ENCODE measurements around the gene MRFAP1L1. TPM values are rescaled to one million over a fixed set of nuclear protein-coding genes. Genes with fewer than 3 reads are reported as not detected.

Gene MRFAP1L1
- polyA plus RNA-seq, 1 donor (not counting 4 experiments of a cell fraction or from before 2014, with no cell fraction given) = 77.9 TPM

- H3K27me3 ChIP-seq (ENCODE audit: control insufficient read depth, extremely low read depth, insufficient read depth, low read length) = peaks cover 7% of the 10 kb centered on the region
- no peak overlapping the region for H3K4me3 ChIP-seq (ENCODE audit: control insufficient read depth in 2 of 3, extremely low read depth in 1 of 3, insufficient read depth in 2 of 3, low read depth in 1 of 3, low read length in 3 of 3)
- no peak overlapping the region for H3K27ac ChIP-seq (ENCODE audit: control insufficient read depth, insufficient read depth, low read length)
- TF ChIP-seq EZH2 (IDR thresholded peaks at IDR 0.05; ENCODE audit: low read length) = no peak
- TF ChIP-seq CTCF (optimal IDR thresholded peaks at IDR 0.05 in 1 of 3, IDR thresholded peaks at IDR 0.05 in 1 of 3, conservative IDR thresholded peaks at IDR 0.05 in 1 of 3; ENCODE audit: extremely low read depth in 1 of 3, insufficient read depth in 2 of 3, low read length in 3 of 3) = no peak
- no peak for FAIRE-seq
- H3K79me2 ChIP-seq (ENCODE audit: control insufficient read depth, insufficient read depth, low read length) = no peaks in the 10 kb centered on the region
- no peaks in the 10 kb centered on the region for H4K20me1 ChIP-seq (ENCODE audit: control insufficient read depth, extremely low read depth, insufficient read depth, low read length)
- H3K9me3 ChIP-seq (ENCODE audit: control insufficient read depth, low read depth, low read length) = no peaks in the 10 kb centered on the region
- no peak overlapping the region for H2AFZ ChIP-seq (ENCODE audit: control insufficient read depth, low read length)
- dilution Hi-C loops (cut with MboI; ENCODE audit: extremely low pct_ligation_motif_present, low sequenced_read_pairs) = no loop called here
- H3K4me1 ChIP-seq (ENCODE audit: control insufficient read depth, extremely low read depth, insufficient read depth, low read length) = peaks cover 16% of the 10 kb centered on the region
- DNase-seq (ENCODE audit: low read depth, low spot score) = no peak
- H3K9ac ChIP-seq (ENCODE audit: control insufficient read depth, extremely low read depth, insufficient read depth, low read length) = no peak overlapping the region
- no peaks in the 10 kb centered on the region for H3K36me3 ChIP-seq (ENCODE audit: control insufficient read depth in 2 of 2, extremely low read depth in 1 of 2, insufficient read depth in 2 of 2, low read length in 2 of 2)
- no peak overlapping the region for H3K4me2 ChIP-seq (ENCODE audit: control insufficient read depth, extremely low read depth, insufficient read depth, low read depth, low read length)
- no peaks in the 10 kb centered on the region for H3K9me1 ChIP-seq (ENCODE audit: control insufficient read depth, extremely low read depth, insufficient read depth, low read length)
Measured at GRCh38 chr4:6748286-6748685, 38.6 kb upstream of the MRFAP1L1 start.

GRCh38 chr4:6747294-6748051, 37.8 kb upstream of the MRFAP1L1 start:
- Histone ChIP-seq H3K27ac (ENCODE audit: control insufficient read depth, insufficient read depth, low read length) (no peak overlapping the region), H3K9me1 (ENCODE audit: control insufficient read depth, extremely low read depth, insufficient read depth, low read length) (no peaks in the 10 kb centered on the region), H3K4me1 (ENCODE audit: control insufficient read depth, extremely low read depth, insufficient read depth, low read length) (peaks cover 16% of the 10 kb centered on the region), H3K79me2 (ENCODE audit: control insufficient read depth, insufficient read depth, low read length) (no peaks in the 10 kb centered on the region), H3K4me3 (ENCODE audit: control insufficient read depth in 2 of 3, extremely low read depth in 1 of 3, insufficient read depth in 2 of 3, low read depth in 1 of 3, low read length in 3 of 3) (no peak overlapping the region), H3K36me3 (ENCODE audit: control insufficient read depth in 2 of 2, extremely low read depth in 1 of 2, insufficient read depth in 2 of 2, low read length in 2 of 2) (no peaks in the 10 kb centered on the region), H3K4me2 (ENCODE audit: control insufficient read depth, extremely low read depth, insufficient read depth, low read depth, low read length) (no peak overlapping the region), H3K27me3 (ENCODE audit: control insufficient read depth, extremely low read depth, insufficient read depth, low read length) (peaks cover 11% of the 10 kb centered on the region), H3K9ac (ENCODE audit: control insufficient read depth, extremely low read depth, insufficient read depth, low read length) (no peak overlapping the region), H2AFZ (ENCODE audit: control insufficient read depth, low read length) (no peak overlapping the region), H3K9me3 (ENCODE audit: control insufficient read depth, low read depth, low read length) (no peaks in the 10 kb centered on the region), H4K20me1 (ENCODE audit: control insufficient read depth, extremely low read depth, insufficient read depth, low read length) (no peaks in the 10 kb centered on the region)
- FAIRE-seq (no peak), DNase-seq (ENCODE audit: low read depth, low spot score) (no peak)
- no peak for TF ChIP-seq EZH2 (IDR thresholded peaks at IDR 0.05; ENCODE audit: low read length)
- no peak for TF ChIP-seq CTCF (optimal IDR thresholded peaks at IDR 0.05 in 1 of 3, IDR thresholded peaks at IDR 0.05 in 1 of 3, conservative IDR thresholded peaks at IDR 0.05 in 1 of 3; ENCODE audit: extremely low read depth in 1 of 3, insufficient read depth in 2 of 3, low read length in 3 of 3)
- dilution Hi-C loops (cut with MboI; ENCODE audit: extremely low pct_ligation_motif_present, low sequenced_read_pairs) = no loop called here

Measured in keratinocyte (primary cell).